ENCODE measurements around the gene ZBTB22.
A peak's percentile ranks its signal among the peaks of the same experiment; 100 is the strongest.

The ZBTB22 gene

GRCh38 chr6:33298773-33299236, 18.7 kb downstream of the ZBTB22 start, which contains the start of gene RGL2:
Gene RGL2, minus strand, starts transcription at chr6:33298942. Its CDS starts 332 bp downstream, at chr6:33298610.
- H3K4me3 ChIP-seq (ENCODE audit: low read depth, low read length): peak within 1 kb of the TSS; percentile 78
- peak; percentile 76 for DNase-seq (ENCODE audit: low read depth)
- no peak for TF ChIP-seq CTCF (IDR thresholded peaks at IDR 0.05; ENCODE audit: insufficient read depth, low read depth, low read length, missing control alignments)

- peak overlapping the region; percentile 78 for H3K4me3 ChIP-seq (ENCODE audit: low read depth, low read length)
- peak; percentile 78 for DNase-seq (ENCODE audit: low read depth)
- TF ChIP-seq CTCF (IDR thresholded peaks at IDR 0.05; ENCODE audit: insufficient read depth, low read depth, low read length, missing control alignments): no peak
Observed at GRCh38 chr6:33297956-33298772, 19.4 kb downstream of the ZBTB22 start.

DNA sequence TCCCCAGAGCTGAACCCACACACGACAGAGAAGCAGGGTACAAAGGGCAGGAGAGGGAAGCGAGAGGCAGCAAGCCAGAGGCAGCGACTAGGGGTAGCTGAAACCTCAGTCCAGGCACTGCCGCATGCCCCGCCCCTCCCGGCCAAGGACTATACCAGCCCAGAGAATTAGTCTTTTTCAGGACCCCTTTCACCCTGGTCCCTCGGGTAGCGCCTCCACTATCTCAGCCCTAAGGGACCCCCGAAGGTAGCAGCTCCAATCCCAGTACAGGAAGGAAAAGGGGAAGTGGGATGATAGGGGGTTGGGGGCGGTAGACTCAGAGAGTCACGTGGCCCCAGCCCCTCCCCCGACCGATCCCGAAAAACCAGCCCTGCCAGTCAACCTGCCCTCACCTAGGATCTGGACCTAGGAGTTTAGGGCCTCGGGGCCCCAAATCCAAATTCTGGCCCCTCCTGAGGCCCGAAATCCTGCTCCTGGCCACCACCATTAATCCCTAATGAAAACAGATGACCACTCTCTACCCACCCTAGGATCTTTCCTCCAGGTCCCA, 20.1 kb downstream of the ZBTB22 start:
- peak overlapping the region; percentile 78 for H3K4me3 ChIP-seq (ENCODE audit: low read depth, low read length)
- DNase-seq (ENCODE audit: low read depth): no peak
- TF ChIP-seq CTCF (IDR thresholded peaks at IDR 0.05; ENCODE audit: insufficient read depth, low read depth, low read length, missing control alignments): no peak

GRCh38 chr6:33296797-33297405, 20.6 kb downstream of the ZBTB22 start:
- peak overlapping the region; percentile 78; the same call in 1 of the 2 replicates for H3K4me3 ChIP-seq (ENCODE audit: low read depth, low read length)
- TF ChIP-seq CTCF (IDR thresholded peaks at IDR 0.05; ENCODE audit: insufficient read depth, low read depth, low read length, missing control alignments): no peak
- no peak for DNase-seq (ENCODE audit: low read depth)

DNA sequence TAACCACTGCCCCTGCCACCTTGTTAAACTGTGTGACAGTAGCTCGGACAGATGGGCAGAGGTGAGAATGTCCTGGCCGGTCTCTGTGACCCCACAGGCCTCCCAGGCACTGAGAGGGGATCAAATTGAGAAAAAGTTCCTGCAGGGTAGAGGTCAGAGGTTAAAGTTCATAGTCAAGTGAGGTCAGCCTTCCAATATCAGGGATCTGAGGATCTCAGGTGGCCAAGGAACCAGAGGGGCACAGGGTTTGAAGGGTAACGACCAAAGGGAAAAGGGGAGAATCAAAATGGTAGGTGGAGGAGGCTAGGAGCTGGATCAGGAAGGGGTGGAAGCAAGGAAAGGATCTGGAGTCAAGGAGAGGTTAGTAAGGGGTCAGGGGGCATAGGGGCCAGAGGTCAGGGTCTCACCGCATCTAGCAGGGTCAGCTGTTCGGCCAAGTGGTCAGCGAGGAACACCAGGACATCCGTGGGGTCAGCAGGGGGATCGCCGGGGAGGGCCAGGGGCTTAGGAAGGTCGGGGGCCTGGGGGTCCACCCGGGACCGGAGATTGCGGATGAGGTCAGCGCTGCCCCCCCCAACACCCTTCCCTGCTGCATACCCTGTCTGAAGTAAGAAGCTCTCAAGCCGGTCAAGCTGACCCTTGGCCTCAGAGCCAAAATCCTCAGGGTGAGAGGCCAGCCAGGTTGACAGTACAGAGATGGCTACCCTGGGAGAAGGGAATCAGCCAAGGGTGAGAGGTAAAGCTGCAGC, 21.7 kb downstream of the ZBTB22 start:
- H3K4me3 ChIP-seq (ENCODE audit: low read depth, low read length): no peak overlapping the region
- TF ChIP-seq CTCF (IDR thresholded peaks at IDR 0.05; ENCODE audit: insufficient read depth, low read depth, low read length, missing control alignments): no peak
- DNase-seq (ENCODE audit: low read depth): no peak

- no peak for TF ChIP-seq CTCF (IDR thresholded peaks at IDR 0.05; ENCODE audit: insufficient read depth, low read depth, low read length, missing control alignments)
- no peak overlapping the region for H3K4me3 ChIP-seq (ENCODE audit: low read depth, low read length)
- DNase-seq (ENCODE audit: low read depth): no peak
Observed at GRCh38 chr6:33294086-33294823, 23.3 kb downstream of the ZBTB22 start.
